Transverse colon (tissue), 4 donors: ENCODE data around the gene ADAMTS16. TPM values are rescaled to one million over a fixed set of nuclear protein-coding genes. Genes with fewer than 3 reads are reported as not detected.

Experiments used
- DNase-seq: peaks from one replicate; pipeline ENCODE4 v3.0.0-alpha.2; 2019
- H3K27ac ChIP-seq, 4 donors: fragments of 200-600 bp; sonication (generic); 2 replicates each; pipeline ENCODE4 v1.5.1; 2016 to 2018; ENCODE audit warnings: inconsistent platforms in 4 of 4
- H3K27me3 ChIP-seq: fragments of 200-600 bp; sonication (generic); 2 replicates; pipeline ENCODE4 v1.5.1; 2017; ENCODE audit warnings: inconsistent platforms
- H3K36me3 ChIP-seq, 4 donors: fragments of 200-600 bp; sonication (generic); 2 replicates each; pipeline ENCODE4 v1.5.1; 2017 to 2019; ENCODE audit warnings: inconsistent platforms in 4 of 4
- H3K4me1 ChIP-seq, 4 donors: fragments of 200-600 bp; sonication (generic); 2 replicates each; pipeline ENCODE4 v1.5.1; 2017 to 2020; ENCODE audit warnings: inconsistent platforms in 4 of 4
- H3K4me3 ChIP-seq, 4 donors: fragments of 200-600 bp; sonication (generic); 1 replicate in 1 of 4; 2 replicates in 3 of 4; pipeline versions ENCODE4 v1.5.1 to v1.6.1; 2017 to 2019; ENCODE audit warnings: inconsistent platforms in 4 of 4
- H3K9me3 ChIP-seq, 2 donors: fragments of 200-600 bp; sonication (generic); 2 replicates each; pipeline ENCODE4 v1.5.1; 2017 to 2019; ENCODE audit warnings: inconsistent platforms in 2 of 2
- CTCF ChIP-seq, 5 experiments: fragments of 200-600 bp in 3 of 5; fragments of 450-650 bp in 2 of 5; sonication (generic) in 3 of 5; IDR thresholded peaks; 1 replicate in 2 of 5; 2 replicates in 3 of 5; pipeline ENCODE4 v1.5.1; 2016 to 2017; ENCODE audit warnings: antibody characterized with exemption in 5 of 5, inconsistent platforms in 3 of 5, mild to moderate bottlenecking in 2 of 5, moderate library complexity in 1 of 5
- EP300 ChIP-seq: sonication (generic); formaldehyde crosslinking; IDR thresholded peaks from one replicate; pipeline ENCODE4 v1.6.1; 2017; ENCODE audit warnings: antibody characterized with exemption, low read depth
- POLR2A ChIP-seq: fragments of 450-650 bp; IDR thresholded peaks from one replicate; pipeline ENCODE4 v1.6.1; 2016; ENCODE audit warnings: antibody characterized with exemption, mild to moderate bottlenecking, moderate library complexity
- POLR2AphosphoS5 ChIP-seq, 3 donors: sonication (generic); formaldehyde crosslinking; IDR thresholded peaks; one replicate each; pipeline ENCODE4 v1.6.1; 2016; ENCODE audit warnings: antibody characterized with exemption in 3 of 3
- WGBS, 2 donors: methylation state at CpG; one replicate each; pipeline ENCODE4 v1.1.5; 2018; ENCODE audit warnings: low coverage in 1 of 2; 5-methylcytosine and 5-hydroxymethylcytosine counted together
- in situ Hi-C, 4 donors: fragments of 200-750 bp; cut with MboI; loops; one replicate each; pipeline versions ENCODE4 v1.15.0 to v1.15.1; 2017; ENCODE audit warnings: low sequenced_read_pairs in 3 of 4, low pct_ligation_motif_present in 1 of 4, low pct_unique_long_range_greater_than_20kb in 1 of 4
- intact Hi-C: fragments of 100-400 bp; cut with DNase I; formaldehyde crosslinking; loops from one replicate; pipeline ENCODE4 v1.15.1; 2023; ENCODE audit warnings: low total_unique reads
- total RNA-seq, 4 donors: library from RNA; depleted of rRNA; stranded (reverse); fragments of >200 nt; gene quantifications; one replicate each; pipeline ENCODE4 v1.1.0, GENCODE V29; 2016

Gene ADAMTS16
- total RNA-seq, 4 donors from 2014 or later = 0.68 to 4.4 TPM; not detected in 2

- intact Hi-C loops = no loop called here
- H3K27me3 ChIP-seq = no peaks in the 10 kb centered on the region
- TF ChIP-seq POLR2AphosphoS5 (IDR thresholded peaks at IDR 0.05) (no peak), POLR2A (no peak), EP300 (no peak), CTCF (IDR thresholded peaks at IDR 0.05) (no peak)
- no peaks in the 10 kb centered on the region for H3K36me3 ChIP-seq
- H3K4me3 ChIP-seq = no peak overlapping the region
- H3K27ac ChIP-seq = no peak overlapping the region
- no peaks in the 10 kb centered on the region for H3K9me3 ChIP-seq
- DNase-seq = no peak
- in situ Hi-C loops = no loop called here
- H3K4me1 ChIP-seq = no peaks in the 10 kb centered on the region
- WGBS, 2 donors = 63 to 79% methylated on average over 7 to 9 of the region's 9 CpGs
Measured at GRCh38 chr5:5297432-5298067, 157.4 kb downstream of the ADAMTS16 start.

- Histone ChIP-seq H3K4me3 (no peak overlapping the region), H3K27me3 (no peaks in the 10 kb centered on the region), H3K36me3 (no peaks in the 10 kb centered on the region), H3K27ac (no peak overlapping the region), H3K9me3 (no peaks in the 10 kb centered on the region), H3K4me1 (no peaks in the 10 kb centered on the region)
- intact Hi-C loops (no loop called here), in situ Hi-C loops (no loop called here)
- WGBS, 2 donors = 64 to 73% methylated on average over 2 to 4 of the region's 4 CpGs
- TF ChIP-seq POLR2AphosphoS5 (IDR thresholded peaks at IDR 0.05) (no peak), POLR2A (no peak), CTCF (IDR thresholded peaks at IDR 0.05) (no peak), EP300 (no peak)
- no peak for DNase-seq
Measured at GRCh38 chr5:5298068-5298633, 158.0 kb downstream of the ADAMTS16 start.

GRCh38 chr5:5298841-5299541 lies 158.9 kb downstream of the ADAMTS16 start:
- in situ Hi-C loops (no loop called here), intact Hi-C loops (no loop called here)
- TF ChIP-seq CTCF (IDR thresholded peaks at IDR 0.05) (no peak), EP300 (no peak), POLR2AphosphoS5 (IDR thresholded peaks at IDR 0.05) (no peak), POLR2A (no peak)
- Histone ChIP-seq H3K36me3 (no peaks in the 10 kb centered on the region), H3K4me1 (no peaks in the 10 kb centered on the region), H3K27ac (no peak overlapping the region), H3K27me3 (no peaks in the 10 kb centered on the region), H3K4me3 (no peak overlapping the region), H3K9me3 (no peaks in the 10 kb centered on the region)
- 81 to 87% methylated on average over 5 to 13 of the region's 13 CpGs for WGBS, 2 donors
- DNase-seq = no peak

GRCh38 chr5:5301176-5301575 lies 161.0 kb downstream of the ADAMTS16 start:
- intact Hi-C loops (no loop called here), in situ Hi-C loops (no loop called here)
- Histone ChIP-seq H3K36me3 (no peaks in the 10 kb centered on the region), H3K27ac (no peak overlapping the region), H3K4me1 (no peaks in the 10 kb centered on the region), H3K9me3 (no peaks in the 10 kb centered on the region), H3K4me3 (no peak overlapping the region), H3K27me3 (no peaks in the 10 kb centered on the region)
- 44% methylated on average over 3 of the region's 3 CpGs; no CpG with 5 or more reads in 1 of the 2 donors for WGBS, 2 donors
- TF ChIP-seq CTCF (IDR thresholded peaks at IDR 0.05) (no peak), POLR2A (no peak), EP300 (no peak), POLR2AphosphoS5 (IDR thresholded peaks at IDR 0.05) (no peak)
- no peak for DNase-seq
